H4 (cell line): Measurements from ENCODE around the gene RRP8. TPM values are rescaled to one million over a fixed set of nuclear protein-coding genes. Genes with fewer than 3 reads are reported as not detected.
A peak's percentile ranks its signal among the peaks of the same experiment; 100 is the strongest.

Experiments used
- DNase-seq: peaks from one replicate; pipeline ENCODE4 v3.0.0-alpha.2; 2015; ENCODE audit warnings: low spot score
- total RNA-seq: library from RNA; depleted of rRNA; stranded (reverse); fragments of >200 nt; shearing (Covaris generic); gene quantifications from 2 replicates; pipeline ENCODE4 v1.2.3, GENCODE V29; 2014

Gene RRP8
- total RNA-seq, 1 experiment from 2014 or later, result 21.6 TPM

DNA sequence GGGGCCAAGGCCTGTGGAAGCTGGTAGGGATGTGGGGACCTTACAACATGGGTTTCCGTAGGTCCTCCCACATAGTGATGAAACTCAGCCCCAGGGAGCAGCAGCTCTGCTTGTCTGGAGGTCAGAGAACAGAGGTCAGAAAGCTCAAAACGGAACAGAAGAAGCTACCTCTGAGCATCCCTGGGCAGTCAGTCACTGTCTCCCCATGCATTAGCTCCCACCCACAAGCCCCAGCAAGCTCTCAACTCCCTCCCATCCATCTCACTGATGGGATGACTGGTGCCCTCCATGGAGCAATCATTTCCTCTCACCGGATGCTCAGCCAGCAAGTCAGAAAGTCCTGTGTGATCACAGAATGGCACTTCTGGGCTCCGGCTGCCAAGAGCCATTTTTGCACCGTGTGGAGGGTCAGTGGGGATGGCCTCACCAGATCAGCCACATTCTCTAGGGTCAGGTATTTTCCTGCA lies 13.9 kb upstream of the RRP8 start:
- DNase-seq, result no peak

DNA sequence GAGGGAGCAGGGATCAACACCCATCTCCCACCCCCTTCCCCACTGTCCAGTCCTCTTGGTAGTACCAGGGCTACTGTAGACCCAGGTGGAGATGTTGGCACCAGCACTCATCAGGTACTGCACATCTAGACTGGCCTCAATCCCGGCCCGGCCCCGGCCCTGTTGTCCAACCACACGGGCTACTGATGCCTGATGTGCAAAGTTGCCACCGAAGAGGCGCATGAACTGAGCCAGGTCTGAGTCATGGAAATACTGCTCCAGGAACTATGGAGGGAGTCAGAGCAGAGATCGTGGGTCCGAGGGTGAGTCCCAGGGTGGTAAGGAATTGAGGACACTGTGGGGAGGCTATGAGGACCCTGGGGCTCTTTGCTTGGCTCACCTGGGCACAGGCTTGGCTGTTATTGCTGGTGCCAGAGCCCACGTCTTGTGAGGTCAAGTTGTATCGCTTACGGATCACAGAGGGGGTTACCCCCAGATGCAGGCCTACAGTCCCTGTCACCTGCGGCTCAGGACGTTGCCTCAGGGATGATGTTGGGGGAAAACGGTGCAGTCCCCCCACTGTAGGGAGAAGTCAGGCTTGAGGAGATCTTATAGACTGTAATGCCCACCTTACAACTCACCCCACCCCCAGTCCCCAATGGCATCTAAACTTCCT lies 13.3 kb upstream of the RRP8 start:
- no peak for DNase-seq

DNA sequence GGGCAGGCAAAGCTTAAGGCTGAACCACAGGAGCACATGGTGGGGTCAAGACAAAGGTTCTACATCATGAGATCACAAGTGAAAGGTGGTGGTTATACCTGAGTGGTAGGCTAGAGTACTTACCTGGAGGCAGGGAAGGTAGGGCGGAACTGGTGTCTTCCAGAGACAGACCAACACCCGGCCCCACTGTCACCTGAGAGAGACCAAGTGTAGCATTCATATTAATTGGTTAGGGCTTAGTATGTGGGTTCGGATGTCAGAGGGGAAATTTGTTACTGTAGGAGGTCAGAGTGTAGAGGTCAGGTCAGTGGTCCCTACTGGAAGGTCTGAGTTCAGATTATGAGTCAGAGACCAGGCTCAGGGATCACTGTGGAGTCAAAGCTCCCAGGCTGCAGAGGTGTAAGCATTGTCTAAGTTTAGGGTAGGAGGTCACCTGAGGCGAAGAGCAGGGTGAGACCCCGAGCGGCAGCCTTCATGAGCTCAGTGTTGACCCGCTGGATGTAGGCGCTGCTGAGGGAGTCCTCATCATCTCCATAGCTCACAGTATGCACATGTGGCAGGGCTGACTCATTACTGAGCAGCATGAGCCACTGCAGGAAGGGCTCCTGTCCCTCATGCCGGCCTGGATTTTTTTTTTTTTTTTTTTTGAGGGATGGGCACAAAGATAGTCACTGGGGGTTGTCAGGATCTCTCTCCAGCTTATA lies 12.6 kb upstream of the RRP8 start:
- DNase-seq, result no peak

DNA sequence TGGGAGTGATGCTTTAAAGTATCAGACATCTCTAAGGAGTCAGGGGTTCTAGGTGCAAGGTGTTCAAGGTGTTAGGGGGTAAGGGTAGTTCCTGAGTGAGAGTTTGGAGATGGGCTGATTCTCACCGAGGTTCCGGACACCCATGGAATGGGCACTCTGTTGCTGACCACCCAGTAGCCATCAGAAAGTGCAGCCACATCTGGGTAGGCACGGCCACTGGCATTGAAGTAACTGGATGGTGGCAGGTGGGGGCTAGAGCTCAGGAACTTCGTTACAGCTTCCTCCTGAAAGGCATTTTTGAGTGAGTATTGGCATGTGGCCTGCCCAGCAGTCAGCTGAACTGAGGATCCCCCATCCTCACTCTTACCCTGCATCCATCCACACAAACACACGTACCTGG lies 11.6 kb upstream of the RRP8 start:
- DNase-seq, result no peak

- no peak for DNase-seq
These were observed 11.0 kb upstream of the RRP8 start for GRCh38 chr11:6614446-6614845.

DNA sequence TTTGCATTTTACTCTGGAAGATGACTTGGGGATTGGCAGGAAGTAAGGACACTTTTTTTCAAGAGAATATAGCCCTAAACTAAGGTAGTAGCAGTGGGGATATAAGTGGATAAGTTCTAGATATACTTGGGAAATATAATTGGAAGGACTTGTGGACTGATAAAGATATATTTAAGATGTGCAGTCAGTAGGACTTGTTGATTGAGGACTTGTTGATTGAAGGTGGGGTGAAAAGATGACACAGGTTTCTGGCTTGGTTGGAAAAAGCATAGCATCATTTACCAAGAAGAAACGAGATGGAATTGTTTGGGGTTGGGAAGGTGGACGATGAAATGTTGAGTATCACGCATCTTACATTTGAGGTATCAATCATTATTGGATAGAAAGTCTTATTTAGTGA lies 10.1 kb upstream of the RRP8 start:
- no peak for DNase-seq

DNA sequence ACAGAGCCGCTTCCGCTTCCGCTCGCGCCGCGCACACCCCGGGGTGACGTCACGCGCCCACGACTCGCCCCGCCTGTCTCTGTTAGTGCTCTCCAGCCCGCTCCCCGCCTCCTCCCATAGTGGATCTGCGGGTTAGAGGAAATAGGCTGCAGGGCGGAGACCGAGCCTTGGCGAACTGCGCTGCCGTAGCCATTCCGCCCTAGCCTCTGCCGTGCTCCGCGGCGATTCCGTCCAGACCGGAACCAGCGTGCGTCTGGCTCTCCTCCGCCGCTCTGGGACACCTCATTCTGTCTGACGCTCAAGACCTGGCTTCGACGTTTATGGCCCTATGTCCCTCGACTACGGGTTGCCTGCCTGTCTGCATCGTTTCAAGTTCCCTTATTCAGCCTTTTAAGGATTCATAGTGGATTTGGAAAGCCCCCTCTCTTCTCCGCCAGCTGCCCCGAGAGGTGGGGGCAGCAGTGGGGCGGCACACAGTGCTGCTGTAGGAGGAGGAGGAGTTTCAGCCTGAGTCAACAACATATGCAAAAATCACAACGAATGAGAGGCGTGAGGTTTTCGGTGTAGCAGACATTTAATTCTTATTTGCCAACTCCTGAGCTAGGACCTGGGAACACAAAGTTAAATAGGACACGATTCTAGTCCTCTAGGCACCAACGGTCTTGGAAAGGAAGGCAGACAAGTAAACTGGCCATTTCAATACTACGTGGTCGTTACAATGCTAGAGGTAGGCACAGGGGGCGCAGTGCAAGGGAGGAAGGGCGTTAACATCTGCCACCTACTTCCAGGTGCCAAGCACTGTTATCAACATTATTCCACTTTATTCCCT lies 9.0 kb upstream of the RRP8 start, which contains the start of gene TAF10:
Gene TAF10, minus strand, starts transcription at position 4 of the 829 bp plus-strand sequence. CDS start 27 bp downstream, outside the sequence.
- peak; percentile 97 for DNase-seq

DNA sequence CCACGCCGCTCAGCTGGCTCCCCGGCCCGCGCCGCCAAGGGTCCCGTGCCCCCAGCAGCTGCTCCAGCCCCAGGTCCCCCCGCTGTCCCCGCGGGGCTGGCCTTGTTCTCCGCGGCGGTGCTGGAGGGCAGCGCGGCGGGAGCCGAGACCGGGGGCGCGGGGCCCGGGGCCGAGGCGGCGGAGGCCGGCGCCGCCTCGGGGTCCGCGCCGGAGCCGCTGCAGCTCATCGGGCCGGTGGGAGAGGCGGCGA lies 8.5 kb upstream of the RRP8 start:
- DNase-seq, result no peak

GRCh38 chr11:6611092-6611962 lies 7.9 kb upstream of the RRP8 start:
- no peak for DNase-seq

DNA sequence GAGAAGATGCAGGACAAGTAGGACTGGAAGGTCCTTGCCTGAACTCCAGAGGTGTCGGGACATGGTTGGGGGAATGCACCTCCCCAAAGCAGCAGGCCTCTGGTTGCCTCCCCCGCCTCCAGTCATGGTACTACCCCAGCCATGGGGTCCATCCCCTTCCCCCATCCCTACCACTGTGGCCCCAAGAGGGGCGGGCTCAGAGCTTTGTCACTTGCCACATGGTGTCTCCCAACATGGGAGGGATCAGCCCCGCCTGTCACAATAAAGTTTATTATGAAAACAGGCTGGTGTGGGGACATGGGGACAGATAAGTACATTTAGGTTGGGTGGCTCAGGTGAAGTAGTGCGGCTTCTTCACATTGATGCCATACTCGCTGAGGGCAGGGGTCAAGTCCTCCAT lies 7.2 kb upstream of the RRP8 start:
- no peak for DNase-seq

DNA sequence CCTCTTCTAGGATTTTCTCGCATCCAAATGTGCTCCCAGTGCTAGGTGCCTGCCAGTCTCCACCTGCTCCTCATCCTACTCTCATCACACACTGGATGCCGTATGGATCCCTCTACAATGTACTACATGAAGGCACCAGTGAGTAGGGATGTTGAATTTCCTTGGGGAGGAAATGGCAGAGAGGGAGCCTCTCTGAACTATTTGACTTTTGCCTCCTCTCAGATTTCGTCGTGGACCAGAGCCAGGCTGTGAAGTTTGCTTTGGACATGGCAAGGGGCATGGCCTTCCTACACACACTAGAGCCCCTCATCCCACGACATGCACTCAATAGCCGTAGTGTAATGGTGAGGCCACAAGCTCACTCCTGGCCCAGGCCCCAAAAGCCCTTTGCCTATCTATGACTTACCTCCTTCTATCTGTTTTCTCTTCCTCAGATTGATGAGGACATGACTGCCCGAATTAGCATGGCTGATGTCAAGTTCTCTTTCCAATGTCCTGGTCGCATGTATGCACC lies 6.1 kb upstream of the RRP8 start:
- no peak for DNase-seq

DNA sequence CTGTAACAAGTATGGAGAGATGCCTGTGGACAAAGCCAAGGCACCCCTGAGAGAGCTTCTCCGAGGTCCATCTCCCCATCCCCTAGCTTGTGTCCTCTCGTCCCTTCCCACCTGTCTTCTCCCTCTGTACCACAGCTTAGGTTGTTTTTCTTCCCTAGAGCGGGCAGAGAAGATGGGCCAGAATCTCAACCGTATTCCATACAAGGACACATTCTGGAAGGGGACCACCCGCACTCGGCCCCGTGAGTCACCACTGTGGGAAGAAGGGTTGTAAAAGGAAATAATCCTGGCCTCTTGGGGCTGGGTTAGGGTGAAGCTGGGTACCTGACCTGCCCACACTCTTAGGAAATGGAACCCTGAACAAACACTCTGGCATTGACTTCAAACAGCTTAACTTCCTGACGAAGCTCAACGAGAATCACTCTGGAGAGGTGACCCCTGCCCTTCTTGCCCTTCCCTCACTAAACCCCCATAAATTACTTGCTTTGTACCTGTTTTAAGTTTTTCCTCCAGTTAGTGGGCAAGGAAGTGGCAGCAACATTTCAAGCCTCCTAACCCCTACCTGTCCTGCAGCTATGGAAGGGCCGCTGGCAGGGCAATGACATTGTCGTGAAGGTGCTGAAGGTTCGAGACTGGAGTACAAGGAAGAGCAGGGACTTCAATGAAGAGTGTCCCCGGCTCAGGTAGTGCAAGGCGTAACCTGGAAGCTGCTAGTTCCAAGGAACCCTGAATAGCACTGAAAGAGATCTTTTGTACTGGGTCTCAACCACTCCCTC lies 5.5 kb upstream of the RRP8 start:
- DNase-seq, result no peak

DNA sequence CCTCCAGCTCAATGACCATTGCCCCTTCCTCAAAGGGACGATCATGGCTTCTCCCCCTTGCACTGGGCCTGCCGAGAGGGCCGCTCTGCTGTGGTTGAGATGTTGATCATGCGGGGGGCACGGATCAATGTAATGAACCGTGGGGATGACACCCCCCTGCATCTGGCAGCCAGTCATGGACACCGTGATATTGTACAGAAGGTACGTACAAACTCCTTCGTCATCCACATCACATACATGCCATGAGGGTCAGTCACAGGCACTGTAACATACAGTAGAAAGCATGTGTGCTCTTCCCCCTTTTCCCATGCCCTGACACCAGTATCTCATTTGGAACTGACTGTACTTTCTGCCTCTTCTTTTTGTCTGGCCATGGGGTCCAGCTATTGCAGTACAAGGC lies 4.6 kb upstream of the RRP8 start:
- no peak for DNase-seq

GRCh38 chr11:6607190-6607795 lies 3.9 kb upstream of the RRP8 start:
- DNase-seq, result no peak

- peak; percentile 97 for DNase-seq
These were observed 3.2 kb upstream of the RRP8 start for GRCh38 chr11:6606471-6607189.

DNA sequence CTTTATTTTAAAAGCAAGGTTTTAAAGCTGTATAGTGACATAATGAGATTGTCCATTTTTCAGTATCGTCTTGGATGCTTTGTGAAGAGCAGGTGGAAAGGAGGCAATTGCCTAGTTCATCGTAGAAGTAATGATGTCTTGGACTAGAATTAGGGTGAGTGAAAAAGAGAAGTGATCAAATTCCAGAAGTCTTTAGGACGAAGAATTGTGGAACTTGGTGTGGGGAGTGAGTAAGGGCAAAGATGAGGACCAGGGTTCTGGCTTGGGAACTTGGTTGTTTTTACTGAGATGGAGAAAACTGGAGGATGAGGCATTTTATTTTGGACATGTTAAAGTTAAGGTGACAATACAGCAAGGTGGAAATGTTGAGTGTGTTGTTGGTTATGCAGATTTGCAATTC lies 1.4 kb upstream of the RRP8 start:
- no peak for DNase-seq

GRCh38 chr11:6604081-6604626 lies 738 bp upstream of the RRP8 start:
- DNase-seq, result peak; percentile 52

- no peak for DNase-seq
These were observed 1.1 kb downstream of the RRP8 start for GRCh38 chr11:6602096-6602940.
